Activated naive CD8-positive, alpha-beta T cell treated with anti-CD3 and anti-CD28 coated beads for 36 hours (primary cell): ENCODE results near the gene PHF13. TPM values are rescaled to one million over a fixed set of nuclear protein-coding genes. Genes with fewer than 3 reads are reported as not detected.
"Not testable (repeated sequence)": the region's sequence is repeated elsewhere in the genome, so short reads cannot be mapped to it uniquely, and the experiment has no call there.

Experiments
- DNase-seq: peaks from one replicate; pipeline ENCODE4 v3.0.0; 2021
- H3K27ac Mint-ChIP-seq: one replicate; pipeline ENCODE4 v1.8.0; 2022; ENCODE audit warnings: mild to moderate bottlenecking, moderate library complexity, mixed read lengths
- H3K27me3 Mint-ChIP-seq: one replicate; pipeline ENCODE4 v1.8.0; 2022; ENCODE audit warnings: mild to moderate bottlenecking, mixed read lengths
- H3K36me3 Mint-ChIP-seq: one replicate; pipeline ENCODE4 v1.8.0; 2021; ENCODE audit warnings: mild to moderate bottlenecking, mixed read lengths
- H3K4me1 Mint-ChIP-seq: one replicate; pipeline ENCODE4 v1.8.0; 2021; ENCODE audit warnings: mixed read lengths
- H3K4me3 Mint-ChIP-seq: one replicate; pipeline ENCODE4 v1.8.0; 2022; ENCODE audit warnings: mild to moderate bottlenecking, moderate library complexity, mixed read lengths
- H3K9me3 Mint-ChIP-seq: one replicate; pipeline ENCODE4 v1.8.0; 2022; ENCODE audit warnings: mixed read lengths
- total RNA-seq, 2 experiments: library from RNA; stranded (reverse); gene quantifications; one replicate each; pipeline ENCODE4 v1.2.3, GENCODE V29; 2021

The PHF13 gene
- total RNA-seq, 2 experiments from 2014 or later = 10.9 to 11.7 TPM

- no peak for DNase-seq
- H3K9me3 Mint-ChIP-seq = no peaks in the 10 kb centered on the region
- peaks cover 23% of the 10 kb centered on the region for H3K4me1 Mint-ChIP-seq
- H3K4me3 Mint-ChIP-seq = peak overlapping the region; percentile 89
- H3K36me3 Mint-ChIP-seq = peaks cover 17% of the 10 kb centered on the region
- H3K27me3 Mint-ChIP-seq = no peaks in the 10 kb centered on the region
- H3K27ac Mint-ChIP-seq = peak overlapping the region; percentile 16
These were observed 13.5 kb downstream of the PHF13 start for GRCh38 chr1:6627031-6627430.

GRCh38 chr1:6627841-6628545 is 14.5 kb downstream of the PHF13 start:
- H3K36me3 Mint-ChIP-seq = peaks cover 17% of the 10 kb centered on the region
- peaks cover 23% of the 10 kb centered on the region for H3K4me1 Mint-ChIP-seq
- no peak overlapping the region for H3K27ac Mint-ChIP-seq
- no peak for DNase-seq
- no peak overlapping the region for H3K4me3 Mint-ChIP-seq
- no peaks in the 10 kb centered on the region for H3K27me3 Mint-ChIP-seq
- no peaks in the 10 kb centered on the region for H3K9me3 Mint-ChIP-seq

- H3K27ac Mint-ChIP-seq = no peak overlapping the region
- no peak overlapping the region for H3K4me3 Mint-ChIP-seq
- peaks cover 23% of the 10 kb centered on the region for H3K4me1 Mint-ChIP-seq
- DNase-seq = no peak
- H3K9me3 Mint-ChIP-seq = no peaks in the 10 kb centered on the region
- H3K27me3 Mint-ChIP-seq = no peaks in the 10 kb centered on the region
- H3K36me3 Mint-ChIP-seq = peaks cover 17% of the 10 kb centered on the region
These were observed 15.5 kb downstream of the PHF13 start for GRCh38 chr1:6628971-6629479.

GRCh38 chr1:6630027-6630426 is 16.5 kb downstream of the PHF13 start:
- Mint-ChIP-seq H3K4me3 (no peak overlapping the region), H3K9me3 (no peaks in the 10 kb centered on the region), H3K27me3 (no peaks in the 10 kb centered on the region), H3K27ac (no peak overlapping the region), H3K36me3 (peaks cover 13% of the 10 kb centered on the region), H3K4me1 (peaks cover 20% of the 10 kb centered on the region)
- no peak for DNase-seq

GRCh38 chr1:6631058-6631457 is 17.5 kb downstream of the PHF13 start:
- no peak overlapping the region for H3K27ac Mint-ChIP-seq
- H3K9me3 Mint-ChIP-seq = no peaks in the 10 kb centered on the region
- H3K4me3 Mint-ChIP-seq = no peak overlapping the region
- H3K4me1 Mint-ChIP-seq = peaks cover 17% of the 10 kb centered on the region
- peaks cover 13% of the 10 kb centered on the region for H3K36me3 Mint-ChIP-seq
- no peaks in the 10 kb centered on the region for H3K27me3 Mint-ChIP-seq
- DNase-seq = no peak

GRCh38 chr1:6632588-6633514 is 19.3 kb downstream of the PHF13 start:
- Mint-ChIP-seq H3K9me3 (no peaks in the 10 kb centered on the region), H3K4me1 (peaks cover 1% of the 10 kb centered on the region), H3K27ac (no peak overlapping the region), H3K36me3 (peaks cover 5% of the 10 kb centered on the region), H3K4me3 (no peak overlapping the region), H3K27me3 (no peaks in the 10 kb centered on the region)
- no peak for DNase-seq

- Mint-ChIP-seq H3K36me3 (peaks cover 4% of the 10 kb centered on the region), H3K4me1 (no peaks in the 10 kb centered on the region), H3K9me3 (no peaks in the 10 kb centered on the region), H3K27ac (no peak overlapping the region), H3K27me3 (no peaks in the 10 kb centered on the region), H3K4me3 (no peak overlapping the region)
- peak; percentile 42 for DNase-seq
These were observed 21.0 kb downstream of the PHF13 start for GRCh38 chr1:6634371-6635052.

GRCh38 chr1:6635161-6635909 is 21.8 kb downstream of the PHF13 start:
- Mint-ChIP-seq H3K36me3 (peaks cover 8% of the 10 kb centered on the region), H3K4me1 (no peaks in the 10 kb centered on the region), H3K27ac (no peak overlapping the region), H3K4me3 (no peak overlapping the region), H3K9me3 (no peaks in the 10 kb centered on the region), H3K27me3 (no peaks in the 10 kb centered on the region)
- no peak for DNase-seq

GRCh38 chr1:6635910-6636760 is 22.6 kb downstream of the PHF13 start:
- peaks cover 12% of the 10 kb centered on the region for H3K36me3 Mint-ChIP-seq
- H3K4me1 Mint-ChIP-seq = no peaks in the 10 kb centered on the region
- no peak overlapping the region for H3K4me3 Mint-ChIP-seq
- no peaks in the 10 kb centered on the region for H3K27me3 Mint-ChIP-seq
- H3K9me3 Mint-ChIP-seq = no peaks in the 10 kb centered on the region
- no peak for DNase-seq
- H3K27ac Mint-ChIP-seq = no peak overlapping the region

- not testable (repeated sequence) for H3K4me1 Mint-ChIP-seq, DNase-seq, H3K9me3 Mint-ChIP-seq, H3K4me3 Mint-ChIP-seq, H3K27ac Mint-ChIP-seq, H3K27me3 Mint-ChIP-seq
- peaks cover 12% of the 10 kb centered on the region for H3K36me3 Mint-ChIP-seq
These were observed 23.2 kb downstream of the PHF13 start for GRCh38 chr1:6636778-6637177.

GRCh38 chr1:6637770-6638169 is 24.2 kb downstream of the PHF13 start:
- no peak overlapping the region for H3K4me3 Mint-ChIP-seq
- no peak for DNase-seq
- no peaks in the 10 kb centered on the region for H3K4me1 Mint-ChIP-seq
- H3K36me3 Mint-ChIP-seq = peaks cover 20% of the 10 kb centered on the region
- no peak overlapping the region for H3K27ac Mint-ChIP-seq
- no peaks in the 10 kb centered on the region for H3K27me3 Mint-ChIP-seq
- H3K9me3 Mint-ChIP-seq = no peaks in the 10 kb centered on the region

- Mint-ChIP-seq H3K4me1 (no peaks in the 10 kb centered on the region), H3K9me3 (no peaks in the 10 kb centered on the region), H3K36me3 (peaks cover 20% of the 10 kb centered on the region), H3K27ac (no peak overlapping the region), H3K4me3 (no peak overlapping the region), H3K27me3 (no peaks in the 10 kb centered on the region)
- no peak for DNase-seq
These were observed 24.7 kb downstream of the PHF13 start for GRCh38 chr1:6638226-6638625.

- peaks cover 27% of the 10 kb centered on the region for H3K36me3 Mint-ChIP-seq
- H3K4me1 Mint-ChIP-seq, DNase-seq, H3K27ac Mint-ChIP-seq, H3K4me3 Mint-ChIP-seq, H3K27me3 Mint-ChIP-seq, H3K9me3 Mint-ChIP-seq: not testable (repeated sequence)
These were observed 27.3 kb downstream of the PHF13 start for GRCh38 chr1:6640867-6641266.

- no peaks in the 10 kb centered on the region for H3K27me3 Mint-ChIP-seq
- no peaks in the 10 kb centered on the region for H3K9me3 Mint-ChIP-seq
- DNase-seq = no peak
- no peak overlapping the region for H3K27ac Mint-ChIP-seq
- no peaks in the 10 kb centered on the region for H3K4me1 Mint-ChIP-seq
- H3K36me3 Mint-ChIP-seq = peaks cover 22% of the 10 kb centered on the region
- H3K4me3 Mint-ChIP-seq = no peak overlapping the region
These were observed 31.5 kb downstream of the PHF13 start for GRCh38 chr1:6645018-6645417.
